GM12878 (cell line): ENCODE measurements around the gene COL4A4. TPM values are rescaled to one million over a fixed set of nuclear protein-coding genes. Genes with fewer than 3 reads are reported as not detected.

ENCODE experiments used
- ATAC-seq: fragments of 200-7000 bp; cut with Tn5 transposase; 3 replicates; pipeline ENCODE4 v1.9.1; 2020; ENCODE audit warnings: mild to moderate bottlenecking, moderate library complexity
- BruUV-seq: library from RNA; stranded (reverse); fragments of 400-500 nt; replicated peaks from 2 replicates; lab custom pipeline; 2021; lab: Mats Ljungman, UMichigan
- CTCF ChIA-PET: fragments of 300-600 bp; sonication (Branson Sonifier 250); formaldehyde crosslinking; extraction: SDS; loops from one replicate; lab custom pipeline; 2021; ENCODE audit warnings: inconsistent platforms; lab: Yijun Ruan, JAX
- POLR2A ChIA-PET: fragments of 350-600 bp; formaldehyde crosslinking; extraction: SDS; loops from one replicate; lab custom pipeline; 2021; ENCODE audit warnings: inconsistent platforms; lab: Charles Lee
- RAD21 ChIA-PET: fragments of 300-600 bp; sonication (Branson Sonifier 250); formaldehyde crosslinking; loops from one replicate; lab custom pipeline; 2023; ENCODE audit warnings: antibody characterized with exemption; ENCODE audit not compliant: unreplicated experiment; lab: Charles Lee
- SMC1A ChIA-PET: fragments of 300-600 bp; sonication (Branson Sonifier 250); formaldehyde crosslinking; loops from one replicate; lab custom pipeline; 2023; ENCODE audit not compliant: unreplicated experiment, uncharacterized antibody; lab: Charles Lee
- DNase-seq: peaks from one replicate; pipeline ENCODE4 v3.0.0-alpha.2; 2011; ENCODE audit warnings: low read depth, low spot score
- FAIRE-seq: peaks from 3 replicates; lab custom pipeline; 2011; peaks lifted over from hg19 to GRCh38; lab: Jason Lieb, UNC
- H2AFZ ChIP-seq: 2 replicates; pipeline ENCODE4 v1.6.0; 2011; ENCODE audit warnings: low read depth, low read length, control low read depth; ENCODE audit not compliant: control insufficient read depth
- H3K27ac ChIP-seq: 2 replicates; pipeline ENCODE4 v1.5.1; 2011; ENCODE audit warnings: control low read depth; ENCODE audit not compliant: control insufficient read depth, insufficient read depth
- H3K27me3 ChIP-seq, 2 experiments: replicated peaks in 1 of 2; 2 replicates each; pipeline versions ENCODE4 v1.6.0 to v1.6.1; 2011; ENCODE audit warnings: low read length in 1 of 2; ENCODE audit not compliant: control insufficient read depth in 2 of 2, insufficient read depth in 2 of 2
- H3K36me3 ChIP-seq, 2 experiments: 2 replicates each; pipeline ENCODE4 v1.5.1; 2011; ENCODE audit warnings: low read length in 1 of 2; ENCODE audit not compliant: control insufficient read depth in 2 of 2, insufficient read depth in 2 of 2
- H3K4me1 ChIP-seq: 2 replicates; pipeline ENCODE4 v1.6.1; 2011; ENCODE audit warnings: mild to moderate bottlenecking, low read length, moderate library complexity, mixed read lengths; ENCODE audit not compliant: control insufficient read depth, insufficient read depth
- H3K4me2 ChIP-seq: 2 replicates; pipeline ENCODE4 v1.6.0; 2011; ENCODE audit warnings: control low read depth; ENCODE audit not compliant: control insufficient read depth, insufficient read depth
- H3K4me3 ChIP-seq: fragments of 200-600 bp; sonication (generic); 2 replicates; pipeline ENCODE4 v1.5.1; 2016
- H3K79me2 ChIP-seq: 2 replicates; pipeline ENCODE4 v1.6.0; 2011; ENCODE audit warnings: low read length; ENCODE audit not compliant: control insufficient read depth, insufficient read depth
- H3K9ac ChIP-seq: 2 replicates; pipeline ENCODE4 v1.8.0; 2011; ENCODE audit warnings: low read length, control low read depth, mixed read lengths; ENCODE audit not compliant: control insufficient read depth, insufficient read depth
- H3K9me3 ChIP-seq: replicated peaks from 3 replicates; pipeline ENCODE4 v1.5.1; 2011; ENCODE audit warnings: mild to moderate bottlenecking, low read length; ENCODE audit not compliant: control insufficient read depth, insufficient read depth
- H4K20me1 ChIP-seq: 2 replicates; pipeline ENCODE4 v1.6.0; 2011; ENCODE audit not compliant: control insufficient read depth, insufficient read depth
- BMI1 ChIP-seq: fragments of 450-650 bp; IDR thresholded peaks from 2 replicates; pipeline ENCODE4 v1.6.1; 2016; ENCODE audit warnings: mild to moderate bottlenecking, moderate library complexity, borderline replicate concordance
- EGR1 ChIP-seq, 2 experiments: IDR thresholded peaks; 1 replicate in 1 of 2; 2 replicates in 1 of 2; pipeline ENCODE4 v1.6.1; 2011 to 2012; ENCODE audit warnings: low read depth in 2 of 2, low read length in 2 of 2, borderline replicate concordance in 1 of 2, mild to moderate bottlenecking in 1 of 2, moderate library complexity in 1 of 2
- EZH2 ChIP-seq: IDR thresholded peaks from 2 replicates; pipeline ENCODE4 v1.6.1; 2012; ENCODE audit warnings: low read depth, mild to moderate bottlenecking, control low read depth, inconsistent platforms, low read length, borderline replicate concordance; ENCODE audit not compliant: control insufficient read depth
- FOXK2 ChIP-seq: fragments of 450-650 bp; IDR thresholded peaks from 2 replicates; pipeline ENCODE4 v1.6.1; 2017; ENCODE audit warnings: mild to moderate bottlenecking, moderate library complexity
- MYB ChIP-seq: fragments of 150-350 bp; IDR thresholded peaks from 2 replicates; pipeline ENCODE4 v1.6.1; 2014; ENCODE audit warnings: mild to moderate bottlenecking, low read depth, low read length, borderline replicate concordance
- NR2C2 ChIP-seq: IDR thresholded peaks from 2 replicates; pipeline ENCODE4 v1.6.1; 2011; ENCODE audit warnings: borderline replicate concordance, low read depth; ENCODE audit not compliant: control insufficient read depth, insufficient read length
- SUPT20H ChIP-seq: IDR thresholded peaks from 2 replicates; pipeline ENCODE4 v1.6.1; 2011; ENCODE audit warnings: low read depth, mild to moderate bottlenecking, low read length, moderate library complexity, borderline replicate concordance; ENCODE audit not compliant: control insufficient read depth
- YY1 ChIP-seq: IDR thresholded peaks from 2 replicates; pipeline ENCODE4 v1.6.1; 2011; ENCODE audit warnings: low read depth, mild to moderate bottlenecking, low read length
- WGBS: methylation state at CpG from one replicate; pipeline ENCODE4 v1.1.6; 2016; ENCODE audit warnings: low lambda C conversion rate; ENCODE audit not compliant: insufficient replicate concordance, insufficient coverage; ENCODE audit errors: missing lambda C conversion rate; 5-methylcytosine and 5-hydroxymethylcytosine counted together
- in situ Hi-C: fragments of 300-500 bp; cut with MboI; formaldehyde crosslinking; loops from 9 replicates; pipeline ENCODE4 v1.14.3; 2018; ENCODE audit warnings: mixed read lengths
- intact Hi-C: fragments of 100-400 bp; cut with micrococcal nuclease; formaldehyde crosslinking; loops from one replicate; pipeline ENCODE4 v1.14.2; 2022; ENCODE audit not compliant: unreplicated experiment
- polyA plus RNA-seq, 11 experiments: library from polyadenylated mRNA; depleted of rRNA in 4 of 11; unstranded in 6 of 11; stranded (reverse) in 5 of 11; fragments of >200 nt; fragmentation: Nextera tagmentation in 4 of 11; fragmentation: Illumina TruSeq in 1 of 11; extraction: Ambion mirVana in 4 of 11; extraction: Trizol in 1 of 11; gene quantifications; 1 replicate in 1 of 11; 2 replicates in 10 of 11; pipeline versions ENCODE4 v1.2.1 to v1.2.3, GENCODE V29; 2011 to 2016; ENCODE audit warnings: inconsistent platforms in 2 of 11, missing spikeins in 2 of 11, low read depth in 1 of 11
- total RNA-seq, 4 experiments: library from RNA; depleted of rRNA in 3 of 4; stranded (reverse); fragments of >200 nt in 3 of 4; fragmentation: Illumina TruSeq in 1 of 4; extraction: Trizol in 1 of 4; gene quantifications; 2 replicates each; pipeline versions ENCODE4 v1.2.1 to v1.2.3, GENCODE V29; 2013 to 2021
- TF ChIP-seq, protein P1 (sequence below): IDR thresholded peaks from 2 replicates; pipeline ENCODE4 v1.6.1; 2012; ENCODE audit warnings: low read depth, low read length, improper control_type of control experiment

The COL4A4 gene
- total and polyA plus RNA-seq, 10 of the 15 experiments (the other 5 are each of a cell fraction or from before 2014, with no cell fraction given) = 0.19 to 4.0 (median 2.1) TPM

DNA sequence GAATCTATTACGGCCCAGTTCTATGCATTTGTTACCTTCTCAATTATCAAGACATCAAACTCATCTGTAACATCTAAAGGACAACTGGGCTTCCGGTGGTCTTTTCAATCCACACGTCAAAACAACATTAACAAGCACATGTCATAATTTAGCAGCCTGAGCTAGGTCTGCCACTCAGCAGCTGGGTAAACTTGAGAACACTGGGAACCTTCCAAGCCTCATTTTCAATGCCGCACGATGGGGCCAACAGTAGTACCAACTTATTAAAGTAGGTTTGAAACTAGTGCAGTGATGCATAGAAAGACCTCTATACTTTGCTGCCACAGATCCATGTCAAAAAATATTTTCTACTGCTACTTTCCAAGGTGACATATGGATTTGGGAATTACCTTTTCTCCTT is 60.4 kb downstream of the COL4A4 start:
- SMC1A ChIA-PET = interaction anchor here (0.8 to 1.0 kb wide), 2 partner anchors 31 to 301 kb away, joined by 3 to 7 read pairs; no protein-coding TSS in a partner anchor
- no peaks in the 10 kb centered on the region for H3K4me1 ChIP-seq
- no peaks in the 10 kb centered on the region for H3K36me3 ChIP-seq
- ATAC-seq = no peak
- H4K20me1 ChIP-seq = no peaks in the 10 kb centered on the region
- no TSS peak for BruUV-seq
- no peak overlapping the region for H3K9ac ChIP-seq
- no peak overlapping the region for H3K27ac ChIP-seq
- intact Hi-C loops = no loop called here
- H2AFZ ChIP-seq = no peak overlapping the region
- no peaks in the 10 kb centered on the region for H3K9me3 ChIP-seq
- 96% methylated on average over 5 of the region's 5 CpGs for WGBS
- FAIRE-seq = no peak
- no peaks in the 10 kb centered on the region for H3K27me3 ChIP-seq
- RAD21 ChIA-PET = no interaction called here
- in situ Hi-C loops = no loop called here
- no peaks in the 10 kb centered on the region for H3K79me2 ChIP-seq
- DNase-seq = no peak
- POLR2A ChIA-PET = no interaction called here
- no peak overlapping the region for H3K4me3 ChIP-seq
- CTCF ChIA-PET = no interaction called here
- H3K4me2 ChIP-seq = no peak overlapping the region
- no peak for TF ChIP-seq FOXK2
- no peak for TF ChIP-seq BMI1
- TF ChIP-seq SUPT20H = no peak
- no peak for TF ChIP-seq YY1
- TF ChIP-seq EZH2 = no peak
- no peak for TF ChIP-seq NR2C2
- TF ChIP-seq MYB = no peak
- no peak for TF ChIP-seq EGR1 (IDR thresholded peaks at IDR 0.05; ENCODE audit: borderline replicate concordance in 1 of 2, low read depth in 2 of 2, low read length in 2 of 2)
- TF ChIP-seq, protein P1, sequence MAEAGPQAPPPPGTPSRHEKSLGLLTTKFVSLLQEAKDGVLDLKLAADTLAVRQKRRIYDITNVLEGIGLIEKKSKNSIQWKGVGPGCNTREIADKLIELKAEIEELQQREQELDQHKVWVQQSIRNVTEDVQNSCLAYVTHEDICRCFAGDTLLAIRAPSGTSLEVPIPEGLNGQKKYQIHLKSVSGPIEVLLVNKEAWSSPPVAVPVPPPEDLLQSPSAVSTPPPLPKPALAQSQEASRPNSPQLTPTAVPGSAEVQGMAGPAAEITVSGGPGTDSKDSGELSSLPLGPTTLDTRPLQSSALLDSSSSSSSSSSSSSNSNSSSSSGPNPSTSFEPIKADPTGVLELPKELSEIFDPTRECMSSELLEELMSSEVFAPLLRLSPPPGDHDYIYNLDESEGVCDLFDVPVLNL = no peak
- TF ChIP-seq, all 136 proteins: peak for 0
